DMS153 treated with DMSO at 0.1 percent for 48 hours (cell line): ENCODE measurements around the gene LRRC59.
"Not testable (repeated sequence)": the region's sequence is repeated elsewhere in the genome, so short reads cannot be mapped to it uniquely, and the experiment has no call there.

Experiments
- DNase-seq: peaks from one replicate; lab custom pipeline; 2025; ENCODE audit not compliant: unreplicated experiment; lab: John Stamatoyannopoulos, UW

The LRRC59 gene

GRCh38 chr17:50424996-50425681 lies 27.8 kb upstream of the LRRC59 start:
- no peak for DNase-seq

- no peak for DNase-seq
These were observed 27.1 kb upstream of the LRRC59 start for GRCh38 chr17:50424246-50424995.

GRCh38 chr17:50423553-50424159 lies 26.3 kb upstream of the LRRC59 start:
- DNase-seq = no peak

DNA sequence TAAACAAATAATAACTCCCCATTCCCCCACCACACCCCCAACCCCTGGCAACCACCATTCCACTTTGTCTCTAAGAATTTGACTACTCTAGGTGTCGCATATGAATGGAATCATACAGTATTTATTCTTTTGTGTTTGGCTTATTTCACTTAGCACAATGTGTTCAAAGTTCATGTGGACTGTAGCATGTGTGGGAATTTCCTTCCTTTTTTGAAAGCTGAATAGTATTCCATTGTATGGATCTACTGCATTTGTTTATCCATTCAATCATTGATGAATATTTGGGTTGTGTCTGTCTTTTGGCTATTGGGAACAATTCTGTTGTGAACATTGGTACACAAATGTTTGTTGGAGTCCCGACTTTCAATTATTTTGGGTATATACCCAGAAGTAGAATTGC lies 25.4 kb upstream of the LRRC59 start:
- DNase-seq = no peak

GRCh38 chr17:50421308-50422051 lies 24.2 kb upstream of the LRRC59 start:
- DNase-seq = no peak

DNA sequence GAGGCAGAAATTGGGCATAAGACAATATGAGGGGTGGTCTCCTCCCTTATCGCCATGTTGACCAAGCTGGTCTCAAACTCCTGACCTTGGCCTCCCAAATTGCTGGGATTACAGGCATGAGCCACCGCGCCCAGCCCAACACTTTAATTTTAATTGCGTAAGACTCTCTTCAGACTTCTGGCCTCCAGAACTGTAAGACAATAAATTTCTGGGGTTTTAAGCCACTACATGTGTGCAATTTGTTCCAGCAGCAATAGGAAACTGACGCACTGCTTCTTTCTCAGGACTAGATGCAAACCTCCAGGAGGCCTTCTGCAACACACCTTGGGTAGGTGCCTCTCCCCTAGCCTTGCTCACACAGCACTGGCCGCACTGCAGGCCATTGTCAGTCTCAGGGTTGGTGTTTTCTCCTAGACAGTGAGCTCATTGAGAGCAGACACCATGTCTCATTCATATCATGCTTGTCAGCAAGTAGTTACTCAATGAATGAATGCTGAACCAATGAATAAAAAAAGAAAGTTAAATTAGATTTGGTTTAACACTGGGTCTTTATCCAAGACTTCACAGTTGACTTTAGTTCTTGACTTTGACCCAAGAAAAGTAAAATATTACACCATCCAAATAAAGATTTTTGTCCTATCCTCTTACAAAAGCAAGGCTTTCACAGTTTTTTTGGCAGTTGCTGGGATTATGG lies 23.2 kb upstream of the LRRC59 start:
- DNase-seq = no peak

- not testable (repeated sequence) for DNase-seq
These were observed 22.3 kb upstream of the LRRC59 start for GRCh38 chr17:50419577-50419976.

GRCh38 chr17:50414808-50415207 lies 17.5 kb upstream of the LRRC59 start:
- DNase-seq = no peak

DNA sequence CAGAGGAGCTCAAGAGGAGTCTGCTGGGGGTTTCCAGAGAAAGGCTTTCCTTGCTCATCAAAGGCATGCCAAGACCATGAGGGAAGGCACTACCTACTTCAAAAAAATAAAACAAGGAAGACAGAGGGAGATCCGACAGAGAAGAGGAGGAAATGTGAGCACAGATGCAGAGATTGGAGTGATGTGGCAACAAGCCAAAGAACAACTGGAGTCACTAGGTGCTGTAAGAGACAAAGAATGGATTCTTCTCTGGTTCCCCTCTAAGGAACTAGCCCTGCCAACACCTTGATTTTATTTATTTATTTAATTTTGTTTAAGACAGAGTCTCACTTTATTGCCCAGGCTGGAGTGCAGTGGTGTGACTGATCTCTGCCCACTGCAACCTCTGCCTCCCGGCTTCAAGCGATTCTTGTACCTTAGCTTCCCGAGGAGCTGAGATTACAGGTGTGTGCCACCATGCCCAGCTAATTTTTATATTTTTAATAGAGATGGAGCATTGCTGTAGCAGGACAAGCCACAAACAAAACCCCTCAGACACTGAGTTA lies 14.9 kb upstream of the LRRC59 start:
- no peak for DNase-seq

DNA sequence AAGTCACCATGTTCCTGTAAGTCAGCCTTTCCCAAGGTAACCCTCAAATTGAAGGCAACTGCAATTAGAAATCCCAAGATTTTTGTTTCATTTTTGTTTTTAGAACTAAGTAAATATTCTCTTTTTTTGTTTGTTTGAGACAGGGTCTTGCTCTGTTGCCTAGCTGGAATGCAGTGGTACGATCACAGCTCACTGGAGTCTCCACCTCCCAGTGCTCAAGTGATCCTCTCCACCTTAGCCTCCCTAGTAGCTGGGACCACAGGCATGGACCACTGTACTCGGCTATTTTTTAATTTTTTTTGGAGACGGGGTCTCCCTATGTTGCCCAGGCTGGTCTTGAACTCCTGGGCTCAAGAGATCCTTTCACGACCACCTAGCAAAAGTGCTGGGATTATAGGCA lies 10.6 kb upstream of the LRRC59 start:
- DNase-seq = no peak

DNA sequence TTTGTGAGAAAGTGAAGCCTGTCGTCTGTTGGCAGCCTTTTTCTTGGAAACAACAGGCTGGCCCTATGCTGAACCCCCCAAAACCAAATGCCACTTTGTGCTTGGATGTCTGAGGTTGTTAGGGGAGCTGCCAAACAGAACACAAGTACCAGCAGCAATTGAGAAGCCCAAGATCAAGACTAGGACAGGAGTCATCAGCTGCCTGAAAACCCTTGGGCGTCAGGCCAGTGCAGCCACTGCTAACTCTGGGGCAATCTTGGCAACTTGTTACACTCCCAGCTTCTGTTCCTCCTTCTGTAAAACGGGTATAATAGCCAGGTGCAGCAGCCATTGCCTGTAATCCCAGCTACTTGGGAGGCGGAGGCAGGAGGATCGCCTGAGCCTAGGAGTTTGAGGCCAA lies 9.3 kb upstream of the LRRC59 start:
- DNase-seq = no peak

- DNase-seq = not testable (repeated sequence)
These were observed 8.0 kb upstream of the LRRC59 start for GRCh38 chr17:50405351-50405750.

DNA sequence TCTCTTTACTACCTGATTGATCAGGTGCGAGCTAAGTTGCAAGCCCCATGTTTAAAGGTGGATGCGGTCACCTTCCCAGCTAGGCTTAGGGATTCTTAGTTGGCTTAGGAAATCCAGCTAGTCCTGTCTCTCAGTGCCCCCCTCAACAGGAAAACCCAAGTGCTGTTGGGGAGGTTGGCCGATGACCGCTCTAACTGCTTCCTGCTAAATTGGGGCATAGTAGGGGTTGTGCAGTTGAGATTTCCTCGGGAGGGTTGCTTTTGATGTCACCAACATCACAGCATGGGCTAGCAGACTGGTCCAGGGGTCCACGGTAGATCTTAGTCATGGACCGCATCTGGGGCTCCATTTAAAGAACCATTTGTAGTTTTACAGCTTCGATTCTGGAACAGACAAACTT lies 2.3 kb upstream of the LRRC59 start:
- DNase-seq = not testable (repeated sequence)

DNA sequence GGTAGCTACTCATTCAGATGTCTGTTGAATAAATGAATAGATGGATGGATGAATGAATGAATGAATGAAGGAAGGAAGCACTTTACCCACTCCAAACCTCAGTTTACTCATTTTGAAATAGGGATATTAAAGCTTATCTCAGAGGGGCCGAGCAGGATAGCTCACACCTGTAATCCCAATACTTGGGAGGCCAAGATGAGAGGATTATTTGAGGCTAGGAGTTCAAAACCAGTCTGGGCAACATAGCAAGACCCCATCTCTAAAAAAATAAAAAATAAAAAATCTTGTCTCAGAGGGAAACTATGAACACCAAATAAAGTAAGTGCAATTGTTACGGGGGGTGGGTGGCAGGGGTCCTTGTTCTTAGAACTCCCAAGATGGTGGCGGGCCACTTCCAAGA lies 1.3 kb upstream of the LRRC59 start:
- DNase-seq = not testable (repeated sequence)

DNA sequence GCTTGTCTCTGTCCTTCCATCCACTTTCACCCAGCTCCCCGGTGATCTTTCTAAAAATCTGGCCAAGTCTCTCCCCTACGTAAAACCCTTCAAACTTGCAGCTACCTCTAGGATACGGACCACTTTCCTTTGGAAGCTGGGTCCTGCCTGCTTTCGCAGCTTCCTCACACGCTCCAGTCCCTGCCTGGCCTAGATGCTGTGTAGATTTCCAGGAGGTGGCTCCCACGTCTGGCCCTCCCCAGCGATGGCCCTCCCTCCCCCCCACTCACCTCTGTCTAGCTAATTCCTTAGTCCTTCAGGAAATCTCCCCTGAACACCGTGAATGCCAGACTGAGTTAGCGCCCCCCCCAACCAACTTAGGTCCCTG lies 579 bp upstream of the LRRC59 start:
- DNase-seq = no peak

DNA sequence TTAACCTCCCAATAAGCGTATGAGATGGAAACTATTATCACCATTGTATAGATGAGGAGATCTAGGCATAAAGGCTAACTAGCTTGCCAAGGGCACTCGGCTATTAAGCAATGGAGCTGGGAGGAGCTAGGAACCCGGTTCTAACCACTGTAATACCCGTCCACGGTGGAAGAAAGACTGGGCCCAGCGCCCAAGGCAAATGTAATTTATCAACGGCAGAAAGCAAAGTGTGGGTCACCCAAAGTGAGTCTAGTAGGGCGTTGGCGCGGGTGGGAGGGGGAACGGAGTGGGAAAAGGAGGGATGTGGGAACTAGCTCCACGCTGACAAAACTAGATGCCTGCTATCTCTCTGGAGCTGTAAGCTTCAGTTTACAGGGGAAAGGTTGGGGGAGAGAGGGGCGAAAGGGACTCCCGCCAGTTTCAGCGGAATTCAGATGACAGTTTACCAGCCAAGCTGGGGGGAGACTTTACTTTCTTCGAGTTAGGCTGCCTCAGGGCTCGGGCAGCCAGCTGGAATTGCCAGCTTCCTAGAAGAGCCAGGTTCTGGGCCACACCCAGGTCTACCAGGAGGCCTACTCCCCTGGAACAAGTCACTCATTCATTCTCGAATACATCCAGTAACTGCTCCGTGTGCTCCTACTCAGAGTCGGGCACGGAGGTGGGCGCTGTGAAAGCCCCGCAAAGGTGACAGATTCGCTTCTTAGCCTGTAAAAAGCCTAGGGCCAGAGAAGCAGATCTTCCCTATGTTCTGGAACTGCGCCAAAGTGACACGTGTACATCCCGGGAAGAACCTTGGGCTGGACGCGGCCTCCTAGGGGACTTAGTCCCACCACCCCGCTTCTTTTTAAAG lies 837 bp downstream of the LRRC59 start:
- no peak for DNase-seq

- DNase-seq = no peak
These were observed 2.6 kb downstream of the LRRC59 start for GRCh38 chr17:50394711-50395110.

DNA sequence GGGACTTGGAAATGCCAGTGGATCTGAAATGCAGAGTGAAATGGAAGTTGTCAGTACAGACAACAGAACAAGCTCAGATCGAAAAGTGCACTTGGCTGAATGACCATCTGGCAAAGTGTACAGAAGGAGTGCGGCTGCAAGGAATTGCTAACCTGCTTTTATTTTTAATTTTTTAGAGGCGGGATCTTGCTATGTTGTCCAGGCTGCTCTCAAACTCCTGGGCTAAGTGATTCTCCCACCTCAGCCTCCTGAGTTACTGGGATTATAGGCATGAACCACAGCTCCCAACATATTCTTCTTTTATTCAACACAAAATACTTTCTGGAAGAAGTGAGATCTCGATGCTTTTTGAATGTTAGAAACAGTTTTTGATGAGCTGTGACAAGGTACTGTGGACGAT lies 3.6 kb downstream of the LRRC59 start:
- DNase-seq = no peak

DNA sequence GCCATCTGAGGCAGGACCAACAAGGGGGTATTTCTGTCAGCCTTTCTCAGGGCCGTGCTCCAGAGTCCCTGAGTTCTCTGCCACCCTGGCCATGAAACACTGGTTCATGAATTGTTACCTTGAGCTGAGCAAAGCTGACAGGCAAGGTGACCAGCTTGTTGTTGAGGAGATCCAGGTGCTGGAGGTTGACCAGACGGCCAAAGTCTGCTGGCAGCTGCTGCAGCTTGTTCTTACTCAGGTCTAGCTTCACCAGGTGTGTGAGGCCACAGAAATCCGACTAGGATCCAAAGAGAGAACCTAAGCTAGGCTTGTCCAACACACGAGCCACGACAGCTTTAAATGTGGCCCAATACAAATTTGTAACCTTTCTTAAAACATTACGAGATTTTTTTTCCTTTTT lies 4.7 kb downstream of the LRRC59 start:
- DNase-seq = no peak

DNA sequence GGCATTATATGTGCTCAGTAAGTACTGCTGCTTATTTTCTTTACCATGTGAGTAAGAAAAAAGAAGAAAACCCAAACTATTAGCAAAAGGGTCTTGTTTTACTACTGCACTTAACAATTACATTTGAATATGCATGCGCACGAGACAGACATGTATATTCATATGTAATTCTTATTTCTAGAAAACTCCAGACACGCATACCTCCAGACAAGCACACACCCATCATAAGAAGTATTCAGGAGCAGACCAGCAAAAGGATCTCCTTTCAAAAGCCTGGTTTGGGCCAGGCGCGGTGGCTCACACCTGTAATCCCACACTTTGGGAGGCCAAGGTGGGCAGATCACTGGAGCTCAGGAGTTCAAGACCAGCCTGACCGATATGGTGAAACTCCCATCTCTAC lies 7.8 kb downstream of the LRRC59 start:
- no peak for DNase-seq
